Measurements from ENCODE around the gene CWH43. TPM values are rescaled to one million over a fixed set of nuclear protein-coding genes. Genes with fewer than 3 reads are reported as not detected.

Gene CWH43
- total RNA-seq, 4 donors from 2014 or later, result 5.3 to 27.4 (median 18.8) TPM

DNA sequence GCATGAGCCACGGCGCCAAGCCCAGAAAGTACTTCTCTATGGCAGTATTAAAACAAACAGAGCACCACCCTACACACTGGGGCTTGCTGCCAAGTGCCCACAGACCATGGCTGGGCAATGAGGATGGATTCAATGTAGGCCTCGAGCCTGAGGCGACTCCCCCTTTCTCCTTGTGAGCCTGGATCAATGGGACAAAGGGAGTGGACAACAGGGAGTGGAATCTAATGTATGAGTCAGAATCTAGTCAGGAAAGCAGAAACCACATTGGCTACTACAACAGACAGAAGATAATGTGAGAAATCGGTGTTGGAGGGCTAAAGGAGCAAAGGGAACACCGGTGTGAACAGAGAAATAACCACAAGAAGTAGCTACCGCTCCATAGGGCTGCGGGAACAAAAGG, 41.8 kb upstream of the CWH43 start:
- Histone ChIP-seq H3K27me3 (no peaks in the 10 kb centered on the region), H3K4me1 (peaks cover 4 to 7% of the 10 kb centered on the region in 2 donors), H3K36me3 (no peaks in the 10 kb centered on the region), H3K4me3 (replicated peaks in 1 of 3) (no peak overlapping the region), H3K9me3 (no peaks in the 10 kb centered on the region), H3K27ac (peak overlapping the region; percentile 4 to 33 (median 15))
- WGBS, 2 donors, result 67 to 74% methylated on average over 8 of the region's 8 CpGs
- intact Hi-C loops (cut with DNase I), result no loop called here
- peak; percentile 77 to 78 for DNase-seq
- TF ChIP-seq CTCF (IDR thresholded peaks at IDR 0.05), result no peak
- no peak for TF ChIP-seq POLR2A (IDR thresholded peaks at IDR 0.05)

- Histone ChIP-seq H3K4me1 (peaks cover 4 to 7% of the 10 kb centered on the region in 2 donors), H3K27me3 (no peaks in the 10 kb centered on the region), H3K27ac (peak overlapping the region in 1 of 3 donors; percentile 4), H3K36me3 (no peaks in the 10 kb centered on the region), H3K9me3 (no peaks in the 10 kb centered on the region), H3K4me3 (replicated peaks in 1 of 3) (no peak overlapping the region)
- WGBS, 2 donors, result 68 to 70% methylated on average over 6 of the region's 6 CpGs
- intact Hi-C loops (cut with DNase I), result no loop called here
- no peak for DNase-seq
- TF ChIP-seq CTCF (IDR thresholded peaks at IDR 0.05), result peak in 1 of 6 experiments; percentile 31
- TF ChIP-seq POLR2A (IDR thresholded peaks at IDR 0.05), result no peak
These were observed 41.3 kb upstream of the CWH43 start for GRCh38 chr4:48944756-48945241.

DNA sequence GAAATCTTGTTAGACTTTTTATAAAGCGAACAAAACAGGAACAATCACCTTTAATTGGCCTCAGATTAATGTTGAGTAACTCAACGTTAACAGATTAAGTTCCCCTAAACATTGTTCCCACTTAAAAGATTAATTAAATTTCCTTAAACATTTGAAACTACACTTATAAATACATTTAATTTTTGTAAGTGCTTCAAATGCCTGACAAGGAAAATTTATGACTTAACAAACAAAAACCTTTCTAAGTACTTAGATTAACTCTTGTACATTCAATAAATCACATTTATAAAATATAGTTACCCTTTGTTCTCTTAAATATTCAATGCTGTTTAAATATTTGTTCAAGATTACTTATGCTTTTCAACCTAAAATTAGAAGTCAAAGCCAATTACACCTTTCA, 40.1 kb upstream of the CWH43 start:
- DNase-seq, result no peak
- no peak for TF ChIP-seq CTCF (IDR thresholded peaks at IDR 0.05)
- Histone ChIP-seq H3K27ac (no peak overlapping the region), H3K4me1 (peaks cover 4 to 7% of the 10 kb centered on the region in 2 donors), H3K36me3 (no peaks in the 10 kb centered on the region), H3K27me3 (no peaks in the 10 kb centered on the region), H3K9me3 (no peaks in the 10 kb centered on the region), H3K4me3 (replicated peaks in 1 of 3) (no peak overlapping the region)
- intact Hi-C loops (cut with DNase I), result no loop called here
- 83 to 87% methylated on average over 2 of the region's 2 CpGs for WGBS, 2 donors

GRCh38 chr4:48947731-48948130, 38.3 kb upstream of the CWH43 start:
- H3K4me1 ChIP-seq, result peaks cover 4 to 7% of the 10 kb centered on the region in 2 donors
- 94 to 97% methylated on average over 1 of the region's 1 CpG for WGBS, 2 donors
- no peaks in the 10 kb centered on the region for H3K27me3 ChIP-seq
- H3K9me3 ChIP-seq, result no peaks in the 10 kb centered on the region
- no peak for DNase-seq
- no peaks in the 10 kb centered on the region for H3K36me3 ChIP-seq
- no peak overlapping the region for H3K4me3 ChIP-seq (replicated peaks in 1 of 3)
- intact Hi-C loops (cut with DNase I), result no loop called here
- TF ChIP-seq CTCF (IDR thresholded peaks at IDR 0.05) (no peak), POLR2A (IDR thresholded peaks at IDR 0.05) (no peak)
- H3K27ac ChIP-seq, result no peak overlapping the region

DNA sequence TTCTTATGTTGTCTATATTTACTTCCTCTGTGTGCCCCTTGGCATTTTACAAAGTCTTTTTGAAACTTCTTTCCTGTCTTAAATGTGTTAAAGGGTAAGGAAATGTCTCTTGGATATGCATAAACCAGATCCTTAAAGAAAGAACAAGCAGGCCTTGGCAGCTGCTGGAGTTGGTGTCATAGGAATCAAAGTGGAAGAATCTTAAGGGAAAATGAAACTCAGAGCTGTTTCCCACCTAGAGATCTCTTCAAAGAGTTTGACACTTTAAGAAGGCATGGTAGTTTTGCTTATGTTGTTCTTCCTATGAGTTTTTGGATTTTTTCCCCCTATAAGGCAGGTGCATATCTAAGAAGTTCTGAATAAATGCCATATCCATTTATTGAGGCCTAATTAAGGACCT, 37.0 kb upstream of the CWH43 start:
- intact Hi-C loops (cut with DNase I), result no loop called here
- TF ChIP-seq POLR2A (IDR thresholded peaks at IDR 0.05) (no peak), CTCF (IDR thresholded peaks at IDR 0.05) (no peak)
- Histone ChIP-seq H3K4me3 (replicated peaks in 1 of 3) (no peak overlapping the region), H3K9me3 (no peaks in the 10 kb centered on the region), H3K4me1 (peaks cover 4 to 9% of the 10 kb centered on the region in 2 donors), H3K27me3 (no peaks in the 10 kb centered on the region), H3K27ac (no peak overlapping the region), H3K36me3 (no peaks in the 10 kb centered on the region)
- no peak for DNase-seq
